ENCODE results near the gene MNDA.
A peak's percentile ranks its signal among the peaks of the same experiment; 100 is the strongest.

DNA sequence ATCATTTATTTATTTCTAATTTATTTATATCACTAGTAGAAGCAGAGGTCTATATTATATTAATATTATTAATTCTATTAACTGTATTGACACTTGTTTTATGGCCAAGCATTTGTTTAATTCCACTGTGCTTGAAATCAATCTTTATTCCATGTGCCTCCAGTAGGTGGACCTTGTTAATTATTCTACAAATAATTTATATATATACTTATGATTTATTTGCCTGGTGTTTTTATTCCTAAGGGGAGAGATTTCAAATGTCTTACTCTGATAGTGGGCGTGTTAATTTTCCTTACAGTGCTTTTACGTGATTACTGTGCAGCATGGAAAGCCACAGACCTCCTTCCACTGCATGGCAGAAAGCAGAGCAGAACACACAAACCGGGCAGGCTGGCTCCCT is 32.6 kb upstream of the MNDA start:
- TF ChIP-seq CTCF (IDR thresholded peaks at IDR 0.05; ENCODE audit: low read length) (0 out of 2 replicates have a peak, but pooled peaks have one; percentile 4), EZH2 (IDR thresholded peaks at IDR 0.05; ENCODE audit: borderline replicate concordance, low read length) (no peak)
